ENCODE measurements around the gene ETV4. TPM values are rescaled to one million over a fixed set of nuclear protein-coding genes. Genes with fewer than 3 reads are reported as not detected.

The ETV4 gene
- total RNA-seq, 2 donors from 2014 or later: 51.1 to 83.0 TPM

DNA sequence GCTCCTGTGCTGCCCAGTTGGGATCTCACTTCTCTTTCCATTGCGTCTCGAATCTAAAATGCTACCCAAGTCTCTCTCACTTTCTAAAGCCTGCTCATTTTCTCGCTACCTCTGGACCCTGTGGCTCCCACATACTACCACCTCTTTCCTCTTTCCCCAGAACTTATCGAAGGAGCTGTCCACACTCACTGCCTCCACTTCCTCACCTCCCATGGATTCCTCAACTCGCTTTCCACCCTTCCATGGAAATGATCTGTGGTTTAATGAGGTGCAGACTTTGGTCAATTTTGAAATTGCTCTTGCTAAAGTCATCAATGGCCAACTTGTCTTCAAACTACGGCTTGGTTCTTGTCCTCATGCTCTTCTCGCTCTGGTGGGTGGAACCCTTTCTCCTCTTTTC is 37.2 kb upstream of the ETV4 start:
- H3K9me3 Mint-ChIP-seq: peaks cover 3% of the 10 kb centered on the region
- no peaks in the 10 kb centered on the region for H3K36me3 Mint-ChIP-seq (ENCODE audit: low read depth)
- Histone ChIP-seq H3K9me3 (ENCODE audit: control insufficient read depth, low read length) (no peaks in the 10 kb centered on the region), H3K4me3 (ENCODE audit: low read length) (no peak overlapping the region), H3K27ac (ENCODE audit: low read depth, low read length) (no peak overlapping the region), H3K36me3 (ENCODE audit: control insufficient read depth, insufficient read depth, low read length) (no peaks in the 10 kb centered on the region), H3K9ac (ENCODE audit: extremely low read depth, low read length, poor library complexity, severe bottlenecking) (no peak overlapping the region), H3K27me3 (ENCODE audit: control insufficient read depth, insufficient read depth, low read length, poor library complexity, severe bottlenecking) (no peaks in the 10 kb centered on the region), H3K4me1 (ENCODE audit: control insufficient read depth, insufficient read depth, low read length) (peaks cover 14% of the 10 kb centered on the region)
- peaks cover 18% of the 10 kb centered on the region for H3K4me1 Mint-ChIP-seq
- no peak for DNase-seq
- no peaks in the 10 kb centered on the region for H3K27me3 Mint-ChIP-seq (ENCODE audit: insufficient read depth)
- TF ChIP-seq, protein P1, sequence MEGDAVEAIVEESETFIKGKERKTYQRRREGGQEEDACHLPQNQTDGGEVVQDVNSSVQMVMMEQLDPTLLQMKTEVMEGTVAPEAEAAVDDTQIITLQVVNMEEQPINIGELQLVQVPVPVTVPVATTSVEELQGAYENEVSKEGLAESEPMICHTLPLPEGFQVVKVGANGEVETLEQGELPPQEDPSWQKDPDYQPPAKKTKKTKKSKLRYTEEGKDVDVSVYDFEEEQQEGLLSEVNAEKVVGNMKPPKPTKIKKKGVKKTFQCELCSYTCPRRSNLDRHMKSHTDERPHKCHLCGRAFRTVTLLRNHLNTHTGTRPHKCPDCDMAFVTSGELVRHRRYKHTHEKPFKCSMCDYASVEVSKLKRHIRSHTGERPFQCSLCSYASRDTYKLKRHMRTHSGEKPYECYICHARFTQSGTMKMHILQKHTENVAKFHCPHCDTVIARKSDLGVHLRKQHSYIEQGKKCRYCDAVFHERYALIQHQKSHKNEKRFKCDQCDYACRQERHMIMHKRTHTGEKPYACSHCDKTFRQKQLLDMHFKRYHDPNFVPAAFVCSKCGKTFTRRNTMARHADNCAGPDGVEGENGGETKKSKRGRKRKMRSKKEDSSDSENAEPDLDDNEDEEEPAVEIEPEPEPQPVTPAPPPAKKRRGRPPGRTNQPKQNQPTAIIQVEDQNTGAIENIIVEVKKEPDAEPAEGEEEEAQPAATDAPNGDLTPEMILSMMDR (conservative IDR thresholded peaks at IDR 0.05): no peak
- no peak overlapping the region for H3K4me3 Mint-ChIP-seq
- H3K27ac Mint-ChIP-seq: no peak overlapping the region
- WGBS, 2 experiments (ENCODE audit: insufficient coverage in 1 of 2, insufficient read length in 1 of 2): 92 to 97% methylated on average over 6 to 7 of the region's 7 CpGs

DNA sequence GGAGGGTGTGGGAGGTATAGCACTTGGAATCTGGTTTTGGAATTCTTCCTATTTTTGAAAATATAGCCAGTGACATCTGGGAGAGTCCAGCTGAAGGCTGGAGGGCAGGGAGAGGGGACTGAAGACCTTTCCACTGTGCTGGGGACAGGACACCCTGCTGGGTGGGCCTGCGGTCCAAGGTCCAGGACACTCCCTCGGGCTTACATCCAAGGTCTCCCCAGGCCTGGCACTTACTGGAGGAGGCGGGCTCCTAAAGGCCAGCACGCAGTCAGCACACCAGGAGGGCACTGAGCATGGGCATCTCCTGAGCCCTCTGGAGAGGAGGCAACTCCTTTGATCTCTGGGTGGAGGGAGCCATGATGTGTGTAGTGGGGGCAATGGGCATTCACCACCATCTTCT is 35.5 kb upstream of the ETV4 start:
- no peaks in the 10 kb centered on the region for H3K36me3 Mint-ChIP-seq (ENCODE audit: low read depth)
- no peaks in the 10 kb centered on the region for H3K36me3 ChIP-seq (ENCODE audit: control insufficient read depth, insufficient read depth, low read length)
- H3K27me3 ChIP-seq (ENCODE audit: control insufficient read depth, insufficient read depth, low read length, poor library complexity, severe bottlenecking): no peaks in the 10 kb centered on the region
- H3K27me3 Mint-ChIP-seq (ENCODE audit: insufficient read depth): no peaks in the 10 kb centered on the region
- no peaks in the 10 kb centered on the region for H3K9me3 Mint-ChIP-seq
- H3K27ac Mint-ChIP-seq: no peak overlapping the region
- TF ChIP-seq, protein P1 (conservative IDR thresholded peaks at IDR 0.05): no peak
- H3K4me3 Mint-ChIP-seq: no peak overlapping the region
- no peaks in the 10 kb centered on the region for H3K9me3 ChIP-seq (ENCODE audit: control insufficient read depth, low read length)
- peaks cover 26% of the 10 kb centered on the region for H3K4me1 ChIP-seq (ENCODE audit: control insufficient read depth, insufficient read depth, low read length)
- no peak overlapping the region for H3K4me3 ChIP-seq (ENCODE audit: low read length)
- WGBS, 2 experiments (ENCODE audit: insufficient coverage in 1 of 2, insufficient read length in 1 of 2): 60 to 90% methylated on average over 1 to 4 of the region's 4 CpGs
- no peak overlapping the region for H3K9ac ChIP-seq (ENCODE audit: extremely low read depth, low read length, poor library complexity, severe bottlenecking)
- no peak overlapping the region for H3K27ac ChIP-seq (ENCODE audit: low read depth, low read length)
- peaks cover 34% of the 10 kb centered on the region for H3K4me1 Mint-ChIP-seq
- no peak for DNase-seq

DNA sequence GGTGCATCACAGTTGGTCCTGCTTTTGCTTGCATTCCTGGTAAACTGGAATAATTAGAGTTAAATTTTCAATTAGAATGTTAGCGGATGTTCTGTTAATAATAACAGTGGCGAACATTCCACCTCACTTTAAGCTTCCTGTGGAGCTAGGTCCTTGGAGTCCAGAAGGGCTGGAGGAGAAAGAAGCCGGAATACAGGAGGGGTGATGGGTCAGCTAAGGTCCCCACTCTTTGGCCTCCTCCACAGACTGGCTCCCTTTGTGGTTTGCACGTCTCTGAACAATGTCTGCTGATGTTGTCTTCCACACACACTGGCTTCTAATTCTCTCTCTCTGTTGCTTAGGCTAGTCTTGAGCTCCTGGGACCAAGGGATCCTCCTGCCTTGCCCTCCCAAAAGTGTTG is 35.0 kb upstream of the ETV4 start:
- H3K27ac Mint-ChIP-seq: no peak overlapping the region
- no peaks in the 10 kb centered on the region for H3K36me3 Mint-ChIP-seq (ENCODE audit: low read depth)
- H3K27me3 Mint-ChIP-seq (ENCODE audit: insufficient read depth): no peaks in the 10 kb centered on the region

More for the DNA sequence above, 35.0 kb upstream of the ETV4 start:
- Histone ChIP-seq H3K36me3 (ENCODE audit: control insufficient read depth, insufficient read depth, low read length) (no peaks in the 10 kb centered on the region), H3K4me3 (ENCODE audit: low read length) (no peak overlapping the region), H3K4me1 (ENCODE audit: control insufficient read depth, insufficient read depth, low read length) (peaks cover 28% of the 10 kb centered on the region), H3K9ac (ENCODE audit: extremely low read depth, low read length, poor library complexity, severe bottlenecking) (no peak overlapping the region), H3K27ac (ENCODE audit: low read depth, low read length) (no peak overlapping the region), H3K27me3 (ENCODE audit: control insufficient read depth, insufficient read depth, low read length, poor library complexity, severe bottlenecking) (no peaks in the 10 kb centered on the region), H3K9me3 (ENCODE audit: control insufficient read depth, low read length) (no peaks in the 10 kb centered on the region)
- Mint-ChIP-seq H3K9me3 (no peaks in the 10 kb centered on the region), H3K4me1 (peaks cover 38% of the 10 kb centered on the region), H3K4me3 (no peak overlapping the region)
- 50 to 96% methylated on average over 1 to 4 of the region's 4 CpGs for WGBS, 2 experiments (ENCODE audit: insufficient coverage in 1 of 2, insufficient read length in 1 of 2)
- TF ChIP-seq, protein P1 (conservative IDR thresholded peaks at IDR 0.05): no peak
- peak; percentile 29 for DNase-seq
